GM23338 (cell line): ENCODE measurements around the gene CARMIL1. TPM values are rescaled to one million over a fixed set of nuclear protein-coding genes. Genes with fewer than 3 reads are reported as not detected.

ENCODE experiments used
- ATAC-seq: fragments of 200-7000 bp; cut with Tn5 transposase; 3 replicates; pipeline ENCODE4 v1.9.1; 2020
- DNase-seq: peaks from one replicate; pipeline ENCODE4 v3.0.0-alpha.2; 2015; ENCODE audit warnings: low spot score
- H2AFZ ChIP-seq: fragments of 200-600 bp; sonication (generic); 2 replicates; pipeline ENCODE4 v1.8.0; 2016; ENCODE audit warnings: antibody characterized with exemption, mild to moderate bottlenecking, moderate library complexity
- H3F3A ChIP-seq: fragments of 200-600 bp; sonication (generic); replicated peaks from 2 replicates; pipeline ENCODE4 v1.8.0; 2017; ENCODE audit warnings: antibody characterized with exemption, mixed run types, low read depth
- H3K27ac ChIP-seq: fragments of 200-600 bp; sonication (generic); 2 replicates; pipeline ENCODE4 v1.6.1; 2016; ENCODE audit warnings: low read depth
- H3K27me3 ChIP-seq: fragments of 200-600 bp; sonication (generic); 2 replicates; pipeline ENCODE4 v1.8.0; 2016; ENCODE audit warnings: mild to moderate bottlenecking, mixed run types, moderate library complexity; ENCODE audit not compliant: insufficient read depth
- H3K36me3 ChIP-seq: fragments of 200-600 bp; sonication (generic); 2 replicates; pipeline ENCODE4 v1.8.0; 2016; ENCODE audit warnings: mild to moderate bottlenecking; ENCODE audit not compliant: insufficient read depth
- H3K4me1 ChIP-seq: fragments of 200-600 bp; sonication (generic); 2 replicates; pipeline ENCODE4 v1.8.0; 2016; ENCODE audit warnings: mild to moderate bottlenecking, moderate library complexity; ENCODE audit not compliant: insufficient read depth
- H3K4me2 ChIP-seq: fragments of 200-600 bp; sonication (generic); 2 replicates; pipeline ENCODE4 v1.7.1; 2017; ENCODE audit warnings: mixed run types
- H3K4me3 ChIP-seq: fragments of 200-600 bp; sonication (generic); 2 replicates; pipeline ENCODE4 v1.6.1; 2016; ENCODE audit warnings: mixed run types
- H3K79me2 ChIP-seq: fragments of 200-600 bp; sonication (generic); replicated peaks from 2 replicates; pipeline ENCODE4 v1.8.0; 2017; ENCODE audit warnings: mild to moderate bottlenecking; ENCODE audit not compliant: insufficient read depth
- H3K9me2 ChIP-seq: fragments of 200-600 bp; sonication (generic); 2 replicates; pipeline ENCODE4 v1.8.0; 2017; ENCODE audit not compliant: insufficient read depth
- H4K20me1 ChIP-seq: fragments of 200-600 bp; sonication (generic); replicated peaks from 2 replicates; pipeline ENCODE4 v1.8.0; 2017; ENCODE audit warnings: mild to moderate bottlenecking; ENCODE audit not compliant: insufficient read depth
- H3K27ac Mint-ChIP-seq: 2 replicates; pipeline ENCODE4 v1.8.0; 2020; ENCODE audit warnings: inconsistent platforms, mild to moderate bottlenecking, moderate library complexity, mixed read lengths
- H3K27me3 Mint-ChIP-seq: 3 replicates; pipeline ENCODE4 v1.8.0; 2022; ENCODE audit warnings: low read depth, mild to moderate bottlenecking, moderate library complexity, mixed read lengths, inconsistent platforms; ENCODE audit not compliant: insufficient read depth, poor library complexity
- H3K36me3 Mint-ChIP-seq: 3 replicates; pipeline ENCODE4 v1.8.0; 2021; ENCODE audit warnings: low read depth, mild to moderate bottlenecking, inconsistent platforms, moderate library complexity, mixed read lengths
- H3K4me1 Mint-ChIP-seq: 3 replicates; pipeline ENCODE4 v1.8.0; 2020; ENCODE audit warnings: mild to moderate bottlenecking, inconsistent platforms, mixed read lengths
- H3K4me3 Mint-ChIP-seq: 3 replicates; pipeline ENCODE4 v1.8.0; 2021; ENCODE audit warnings: moderate library complexity, mild to moderate bottlenecking, inconsistent platforms, mixed read lengths
- H3K9me3 Mint-ChIP-seq: 3 replicates; pipeline ENCODE4 v1.8.0; 2020; ENCODE audit warnings: moderate library complexity, mild to moderate bottlenecking, inconsistent platforms, mixed read lengths
- CREB1 ChIP-seq: fragments of 250-450 bp; sonication (Bioruptor Pico); IDR thresholded peaks from 2 replicates; pipeline ENCODE4 v1.5.0; 2020; ENCODE audit warnings: low read depth, mild to moderate bottlenecking, moderate library complexity
- CTCF ChIP-seq, 2 experiments: fragments of 200-600 bp in 1 of 2; sonication (generic) in 1 of 2; conservative IDR thresholded peaks; 2 replicates each; pipeline versions ENCODE4 v1.5.1 to v1.6.1; 2016 to 2017; ENCODE audit warnings: antibody characterized with exemption in 2 of 2, low read depth in 2 of 2, mild to moderate bottlenecking in 2 of 2, moderate library complexity in 1 of 2
- ETS1 ChIP-seq: IDR thresholded peaks from 2 replicates; pipeline ENCODE4 v1.6.1; 2016; ENCODE audit warnings: antibody characterized with exemption
- EZH2 ChIP-seq: fragments of 200-600 bp; sonication (generic); IDR thresholded peaks from one replicate; pipeline ENCODE4 v1.8.0; 2017; ENCODE audit warnings: antibody characterized with exemption, mild to moderate bottlenecking, low read depth; ENCODE audit not compliant: unreplicated experiment
- EZH2phosphoT487 ChIP-seq: fragments of 200-600 bp; sonication (generic); IDR thresholded peaks from one replicate; pipeline ENCODE4 v1.8.1; 2018; ENCODE audit warnings: antibody characterized with exemption; ENCODE audit not compliant: unreplicated experiment
- JUNB ChIP-seq: IDR thresholded peaks from one replicate; pipeline ENCODE4 v1.6.1; 2016; ENCODE audit warnings: antibody characterized with exemption; ENCODE audit not compliant: unreplicated experiment
- NANOG ChIP-seq: IDR thresholded peaks from 2 replicates; pipeline ENCODE4 v1.6.1; 2016; ENCODE audit warnings: antibody characterized with exemption, borderline replicate concordance
- POLR2AphosphoS5 ChIP-seq: IDR thresholded peaks from 2 replicates; pipeline ENCODE4 v1.6.1; 2016; ENCODE audit warnings: antibody characterized with exemption, low read depth
- STAT1 ChIP-seq: IDR thresholded peaks from one replicate; pipeline ENCODE4 v1.6.1; 2016; ENCODE audit warnings: antibody characterized with exemption; ENCODE audit not compliant: unreplicated experiment
- ZNF114 ChIP-seq: fragments of 250-450 bp; sonication (Bioruptor Pico); IDR thresholded peaks from 2 replicates; pipeline ENCODE4 v1.5.0; 2020; ENCODE audit warnings: mild to moderate bottlenecking, moderate library complexity
- ZNF331 ChIP-seq: fragments of 250-450 bp; sonication (Bioruptor Pico); IDR thresholded peaks from 2 replicates; pipeline ENCODE4 v1.5.0; 2020; ENCODE audit warnings: low read depth, mild to moderate bottlenecking, moderate library complexity
- polyA plus RNA-seq: library from polyadenylated mRNA; unstranded; fragments of >200 nt; fragmentation: Nextera tagmentation; extraction: Ambion mirVana; gene quantifications from 2 replicates; pipeline ENCODE4 v1.2.1, GENCODE V29; 2016
- total RNA-seq: library from RNA; depleted of rRNA; stranded (reverse); fragments of >200 nt; shearing (Covaris generic); gene quantifications from 2 replicates; pipeline ENCODE4 v1.2.3, GENCODE V29; 2014
- TF ChIP-seq, protein P1 (sequence below): fragments of 250-450 bp; sonication (Bioruptor Pico); IDR thresholded peaks from 2 replicates; pipeline ENCODE4 v1.5.0; 2020; ENCODE audit warnings: mild to moderate bottlenecking, moderate library complexity
- TF ChIP-seq, protein P2 (sequence below): IDR thresholded peaks from one replicate; pipeline ENCODE4 v1.6.1; 2018; ENCODE audit warnings: antibody characterized with exemption; ENCODE audit not compliant: unreplicated experiment

Gene CARMIL1
- total and polyA plus RNA-seq, 2 experiments from 2014 or later: 43.2 to 66.9 TPM

GRCh38 chr6:25660512-25660911 lies 381.3 kb downstream of the CARMIL1 start (continued):
- no peak for TF ChIP-seq ZNF331 (CRISPR knock-in tag)

DNA sequence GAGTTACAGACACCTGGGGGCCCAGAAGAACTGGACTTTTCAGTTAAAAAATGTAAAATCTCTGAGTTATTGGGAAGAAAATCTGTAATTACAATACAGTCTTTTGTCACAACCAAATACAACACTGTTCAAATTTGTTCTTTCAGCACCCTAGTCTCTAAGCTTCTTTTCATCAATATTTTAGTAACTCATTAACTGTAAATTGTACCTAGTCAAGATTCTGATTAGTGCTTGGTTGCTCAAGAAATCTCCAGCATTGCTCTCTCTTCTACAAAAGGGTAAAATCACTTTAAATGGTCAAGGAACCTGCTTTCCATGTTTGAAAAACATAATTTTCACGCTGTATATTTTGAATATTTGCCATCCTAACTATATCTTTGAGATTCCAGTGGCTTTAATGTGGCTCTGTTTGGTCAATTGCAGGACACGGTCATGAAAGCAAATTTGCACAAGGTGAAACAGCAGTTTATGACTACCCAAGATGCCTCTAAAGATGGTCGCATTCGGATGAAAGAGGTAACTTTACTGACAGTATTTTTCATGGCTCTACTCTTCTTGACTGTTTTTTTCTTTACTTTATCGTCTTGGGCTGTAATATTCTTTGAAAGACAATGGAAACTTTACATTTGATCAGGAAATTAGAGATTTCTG lies 382.1 kb downstream of the CARMIL1 start:
- H3K4me1 Mint-ChIP-seq: no peaks in the 10 kb centered on the region
- Histone ChIP-seq H4K20me1 (no peaks in the 10 kb centered on the region), H3K36me3 (no peaks in the 10 kb centered on the region), H3K27ac (no peak overlapping the region), H3K4me3 (no peak overlapping the region), H3F3A (no peaks in the 10 kb centered on the region), H3K27me3 (no peaks in the 10 kb centered on the region), H3K4me2 (no peak overlapping the region), H2AFZ (no peak overlapping the region), H3K79me2 (no peaks in the 10 kb centered on the region), H3K4me1 (no peaks in the 10 kb centered on the region), H3K9me2 (no peaks in the 10 kb centered on the region)
- no peak overlapping the region for H3K4me3 Mint-ChIP-seq
- H3K9me3 Mint-ChIP-seq: no peaks in the 10 kb centered on the region
- ATAC-seq (no peak), DNase-seq (no peak)
- H3K36me3 Mint-ChIP-seq: no peaks in the 10 kb centered on the region
- H3K27ac Mint-ChIP-seq: no peak overlapping the region
- H3K27me3 Mint-ChIP-seq: no peaks in the 10 kb centered on the region
- TF ChIP-seq CREB1 (CRISPR knock-in tag) (no peak), NANOG (no peak), POLR2AphosphoS5 (no peak), ETS1 (no peak), EZH2phosphoT487 (no peak), EZH2 (no peak), JUNB (no peak), ZNF114 (no peak), ZNF331 (CRISPR knock-in tag) (no peak), STAT1 (no peak), CTCF (conservative IDR thresholded peaks at IDR 0.05; ENCODE audit: low read depth in 2 of 2) (no peak)
- TF ChIP-seq, protein P1, sequence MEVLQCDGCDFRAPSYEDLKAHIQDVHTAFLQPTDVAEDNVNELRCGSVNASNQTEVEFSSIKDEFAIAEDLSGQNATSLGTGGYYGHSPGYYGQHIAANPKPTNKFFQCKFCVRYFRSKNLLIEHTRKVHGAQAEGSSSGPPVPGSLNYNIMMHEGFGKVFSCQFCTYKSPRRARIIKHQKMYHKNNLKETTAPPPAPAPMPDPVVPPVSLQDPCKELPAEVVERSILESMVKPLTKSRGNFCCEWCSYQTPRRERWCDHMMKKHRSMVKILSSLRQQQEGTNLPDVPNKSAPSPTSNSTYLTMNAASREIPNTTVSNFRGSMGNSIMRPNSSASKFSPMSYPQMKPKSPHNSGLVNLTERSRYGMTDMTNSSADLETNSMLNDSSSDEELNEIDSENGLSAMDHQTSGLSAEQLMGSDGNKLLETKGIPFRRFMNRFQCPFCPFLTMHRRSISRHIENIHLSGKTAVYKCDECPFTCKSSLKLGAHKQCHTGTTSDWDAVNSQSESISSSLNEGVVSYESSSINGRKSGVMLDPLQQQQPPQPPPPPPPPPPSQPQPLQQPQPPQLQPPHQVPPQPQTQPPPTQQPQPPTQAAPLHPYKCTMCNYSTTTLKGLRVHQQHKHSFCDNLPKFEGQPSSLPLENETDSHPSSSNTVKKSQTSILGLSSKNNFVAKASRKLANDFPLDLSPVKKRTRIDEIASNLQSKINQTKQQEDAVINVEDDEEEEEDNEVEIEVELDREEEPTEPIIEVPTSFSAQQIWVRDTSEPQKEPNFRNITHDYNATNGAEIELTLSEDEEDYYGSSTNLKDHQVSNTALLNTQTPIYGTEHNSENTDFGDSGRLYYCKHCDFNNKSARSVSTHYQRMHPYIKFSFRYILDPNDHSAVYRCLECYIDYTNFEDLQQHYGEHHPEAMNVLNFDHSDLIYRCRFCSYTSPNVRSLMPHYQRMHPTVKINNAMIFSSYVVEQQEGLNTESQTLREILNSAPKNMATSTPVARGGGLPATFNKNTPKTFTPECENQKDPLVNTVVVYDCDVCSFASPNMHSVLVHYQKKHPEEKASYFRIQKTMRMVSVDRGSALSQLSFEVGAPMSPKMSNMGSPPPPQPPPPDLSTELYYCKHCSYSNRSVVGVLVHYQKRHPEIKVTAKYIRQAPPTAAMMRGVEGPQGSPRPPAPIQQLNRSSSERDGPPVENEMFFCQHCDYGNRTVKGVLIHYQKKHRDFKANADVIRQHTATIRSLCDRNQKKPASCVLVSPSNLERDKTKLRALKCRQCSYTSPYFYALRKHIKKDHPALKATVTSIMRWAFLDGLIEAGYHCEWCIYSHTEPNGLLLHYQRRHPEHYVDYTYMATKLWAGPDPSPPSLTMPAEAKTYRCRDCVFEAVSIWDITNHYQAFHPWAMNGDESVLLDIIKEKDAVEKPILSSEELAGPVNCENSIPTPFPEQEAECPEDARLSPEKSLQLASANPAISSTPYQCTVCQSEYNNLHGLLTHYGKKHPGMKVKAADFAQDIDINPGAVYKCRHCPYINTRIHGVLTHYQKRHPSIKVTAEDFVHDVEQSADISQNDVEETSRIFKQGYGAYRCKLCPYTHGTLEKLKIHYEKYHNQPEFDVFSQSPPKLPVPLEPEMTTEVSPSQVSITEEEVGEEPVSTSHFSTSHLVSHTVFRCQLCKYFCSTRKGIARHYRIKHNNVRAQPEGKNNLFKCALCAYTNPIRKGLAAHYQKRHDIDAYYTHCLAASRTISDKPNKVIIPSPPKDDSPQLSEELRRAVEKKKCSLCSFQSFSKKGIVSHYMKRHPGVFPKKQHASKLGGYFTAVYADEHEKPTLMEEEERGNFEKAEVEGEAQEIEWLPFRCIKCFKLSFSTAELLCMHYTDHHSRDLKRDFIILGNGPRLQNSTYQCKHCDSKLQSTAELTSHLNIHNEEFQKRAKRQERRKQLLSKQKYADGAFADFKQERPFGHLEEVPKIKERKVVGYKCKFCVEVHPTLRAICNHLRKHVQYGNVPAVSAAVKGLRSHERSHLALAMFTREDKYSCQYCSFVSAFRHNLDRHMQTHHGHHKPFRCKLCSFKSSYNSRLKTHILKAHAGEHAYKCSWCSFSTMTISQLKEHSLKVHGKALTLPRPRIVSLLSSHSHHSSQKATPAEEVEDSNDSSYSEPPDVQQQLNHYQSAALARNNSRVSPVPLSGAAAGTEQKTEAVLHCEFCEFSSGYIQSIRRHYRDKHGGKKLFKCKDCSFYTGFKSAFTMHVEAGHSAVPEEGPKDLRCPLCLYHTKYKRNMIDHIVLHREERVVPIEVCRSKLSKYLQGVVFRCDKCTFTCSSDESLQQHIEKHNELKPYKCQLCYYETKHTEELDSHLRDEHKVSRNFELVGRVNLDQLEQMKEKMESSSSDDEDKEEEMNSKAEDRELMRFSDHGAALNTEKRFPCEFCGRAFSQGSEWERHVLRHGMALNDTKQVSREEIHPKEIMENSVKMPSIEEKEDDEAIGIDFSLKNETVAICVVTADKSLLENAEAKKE (CRISPR knock-in tag): no peak
- TF ChIP-seq, protein P2, sequence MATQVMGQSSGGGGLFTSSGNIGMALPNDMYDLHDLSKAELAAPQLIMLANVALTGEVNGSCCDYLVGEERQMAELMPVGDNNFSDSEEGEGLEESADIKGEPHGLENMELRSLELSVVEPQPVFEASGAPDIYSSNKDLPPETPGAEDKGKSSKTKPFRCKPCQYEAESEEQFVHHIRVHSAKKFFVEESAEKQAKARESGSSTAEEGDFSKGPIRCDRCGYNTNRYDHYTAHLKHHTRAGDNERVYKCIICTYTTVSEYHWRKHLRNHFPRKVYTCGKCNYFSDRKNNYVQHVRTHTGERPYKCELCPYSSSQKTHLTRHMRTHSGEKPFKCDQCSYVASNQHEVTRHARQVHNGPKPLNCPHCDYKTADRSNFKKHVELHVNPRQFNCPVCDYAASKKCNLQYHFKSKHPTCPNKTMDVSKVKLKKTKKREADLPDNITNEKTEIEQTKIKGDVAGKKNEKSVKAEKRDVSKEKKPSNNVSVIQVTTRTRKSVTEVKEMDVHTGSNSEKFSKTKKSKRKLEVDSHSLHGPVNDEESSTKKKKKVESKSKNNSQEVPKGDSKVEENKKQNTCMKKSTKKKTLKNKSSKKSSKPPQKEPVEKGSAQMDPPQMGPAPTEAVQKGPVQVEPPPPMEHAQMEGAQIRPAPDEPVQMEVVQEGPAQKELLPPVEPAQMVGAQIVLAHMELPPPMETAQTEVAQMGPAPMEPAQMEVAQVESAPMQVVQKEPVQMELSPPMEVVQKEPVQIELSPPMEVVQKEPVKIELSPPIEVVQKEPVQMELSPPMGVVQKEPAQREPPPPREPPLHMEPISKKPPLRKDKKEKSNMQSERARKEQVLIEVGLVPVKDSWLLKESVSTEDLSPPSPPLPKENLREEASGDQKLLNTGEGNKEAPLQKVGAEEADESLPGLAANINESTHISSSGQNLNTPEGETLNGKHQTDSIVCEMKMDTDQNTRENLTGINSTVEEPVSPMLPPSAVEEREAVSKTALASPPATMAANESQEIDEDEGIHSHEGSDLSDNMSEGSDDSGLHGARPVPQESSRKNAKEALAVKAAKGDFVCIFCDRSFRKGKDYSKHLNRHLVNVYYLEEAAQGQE: no peak
